ENCODE results near the gene KIR3DL2.
"Not testable (repeated sequence)": the region's sequence is repeated elsewhere in the genome, so short reads cannot be mapped to it uniquely, and the experiment has no call there.

KIR3DL2 gene

GRCh38 chr19:54850061-54850640 is at the start of gene KIR3DL2:
TSS of gene KIR3DL2 (plus strand) at chr19:54850443. CDS start at chr19:54850476, 33 bp downstream.
- DNase-seq: not testable (repeated sequence)

GRCh38 chr19:54803410-54803809 is 46.8 kb upstream of the KIR3DL2 start, which contains the start of gene KIR2DL4:
TSS of gene KIR2DL4 (plus strand) at chr19:54803610. CDS start at chr19:54803652, 42 bp downstream.
- DNase-seq: no peak

DNA sequence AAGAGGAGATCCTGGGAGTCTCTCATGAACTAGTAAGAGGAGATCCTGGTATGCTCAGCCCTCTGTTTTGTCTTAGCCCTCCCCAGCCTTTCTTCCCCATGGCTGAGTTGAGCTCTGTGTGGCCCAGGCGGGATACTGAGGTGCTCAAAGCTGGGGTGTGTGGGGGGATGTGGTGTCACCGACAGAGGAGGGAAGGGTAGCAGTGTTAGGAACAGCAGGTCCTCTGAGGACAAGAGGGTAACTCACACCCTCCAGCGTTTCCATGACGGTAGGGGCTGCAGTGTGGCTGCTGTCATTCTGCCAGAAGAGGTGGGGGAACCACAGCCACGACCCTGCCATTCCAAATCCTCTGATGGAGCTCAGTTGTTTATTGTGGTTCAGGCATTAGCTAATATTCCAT is 46.1 kb upstream of the KIR3DL2 start:
- no peak for DNase-seq

DNA sequence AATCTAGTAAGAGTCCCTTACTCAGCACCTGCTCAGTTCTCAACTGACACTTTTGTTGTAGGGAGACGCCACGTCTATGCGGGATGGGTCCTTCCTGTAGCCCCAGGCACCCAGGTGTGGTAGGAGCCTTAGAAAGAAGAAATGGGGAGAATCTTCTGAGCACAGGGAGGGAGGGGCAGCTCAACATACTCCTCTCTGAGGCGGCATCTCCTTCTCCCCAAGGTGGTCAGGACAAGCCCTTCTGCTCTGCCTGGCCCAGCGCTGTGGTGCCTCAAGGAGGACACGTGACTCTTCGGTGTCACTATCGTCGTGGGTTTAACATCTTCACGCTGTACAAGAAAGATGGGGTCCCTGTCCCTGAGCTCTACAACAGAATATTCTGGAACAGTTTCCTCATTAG is 45.7 kb upstream of the KIR3DL2 start:
- DNase-seq: no peak

GRCh38 chr19:54805665-54806515 is 44.4 kb upstream of the KIR3DL2 start:
- no peak for DNase-seq

GRCh38 chr19:54806516-54806838 is 43.8 kb upstream of the KIR3DL2 start:
- DNase-seq: no peak

DNA sequence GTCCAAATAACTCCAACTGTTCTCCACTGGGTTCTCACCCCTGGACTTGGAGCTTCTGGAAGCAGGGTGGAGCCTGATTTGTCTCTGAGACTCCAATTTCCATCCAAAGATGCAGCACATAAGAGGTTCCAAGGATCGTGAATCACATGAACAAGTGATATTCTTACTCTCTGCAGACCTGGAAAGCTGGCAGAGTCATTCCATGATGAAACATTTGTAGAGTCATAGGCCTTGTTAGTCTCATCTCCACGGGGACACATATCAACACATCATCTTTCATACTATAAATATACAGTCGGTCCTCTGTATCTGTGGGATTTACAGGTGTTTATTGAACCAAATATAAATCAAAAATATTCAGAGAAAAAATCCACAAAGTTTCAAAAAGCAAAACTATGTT is 35.7 kb upstream of the KIR3DL2 start:
- DNase-seq: not testable (repeated sequence)

DNA sequence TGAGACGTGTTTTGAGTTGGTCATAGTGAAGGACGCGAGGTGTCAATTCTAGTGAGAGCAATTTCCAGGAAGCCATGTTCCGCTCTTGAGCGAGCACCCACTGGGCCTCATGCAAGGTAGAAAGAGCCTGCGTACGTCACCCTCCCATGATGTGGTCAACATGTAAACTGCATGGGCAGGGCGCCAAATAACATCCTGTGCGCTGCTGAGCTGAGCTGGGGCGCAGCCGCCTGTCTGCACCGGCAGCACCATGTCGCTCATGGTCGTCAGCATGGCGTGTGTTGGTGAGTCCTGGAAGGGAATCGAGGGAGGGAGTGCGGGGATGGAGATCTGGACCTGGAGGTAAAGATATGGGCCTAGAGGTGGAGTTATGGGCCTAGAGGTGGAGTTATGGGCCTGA is 34.0 kb upstream of the KIR3DL2 start, which contains the start of gene KIR3DL1:
Gene KIR3DL1 (plus strand): TSS at position 218 of the 400 bp plus-strand sequence.
- DNase-seq: not testable (repeated sequence)

DNA sequence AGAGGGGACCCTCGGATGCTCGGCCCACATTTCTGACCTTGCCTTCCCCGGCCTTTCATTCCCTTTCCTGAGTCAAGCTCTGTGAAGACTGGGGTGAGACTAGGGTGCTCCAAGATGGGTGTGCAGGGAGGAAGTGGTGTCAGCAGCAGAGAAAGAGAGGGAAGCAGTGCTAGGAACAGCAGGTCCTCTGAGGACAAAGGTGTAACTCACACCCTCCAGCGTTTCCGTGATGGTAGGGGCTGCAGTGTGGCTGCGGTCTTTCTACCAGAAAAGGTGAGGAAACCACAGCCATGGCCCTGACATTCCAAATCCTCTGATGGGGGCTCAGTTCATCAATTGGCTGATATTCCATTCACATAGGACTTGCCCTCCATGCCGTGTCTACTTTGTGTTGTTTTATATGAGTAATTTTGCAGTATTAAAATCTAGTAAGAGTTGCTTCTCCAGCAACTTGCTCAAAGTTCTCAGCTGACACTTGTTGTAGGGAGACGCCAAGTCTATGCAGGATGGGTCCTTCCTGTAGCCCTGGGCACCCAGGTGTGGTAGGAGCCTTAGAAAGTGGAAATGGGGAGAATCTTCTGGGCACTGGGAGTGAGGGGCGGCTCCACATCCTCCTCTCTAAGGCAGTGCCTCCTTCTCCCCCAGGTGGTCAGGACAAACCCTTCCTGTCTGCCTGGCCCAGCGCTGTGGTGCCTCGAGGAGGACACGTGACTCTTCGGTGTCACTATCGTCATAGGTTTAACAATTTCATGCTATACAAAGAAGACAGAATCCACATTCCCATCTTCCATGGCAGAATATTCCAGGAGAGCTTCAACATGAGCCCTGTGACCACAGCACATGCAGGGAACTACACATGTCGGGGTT is 32.3 kb upstream of the KIR3DL2 start:
- no peak for DNase-seq

- not testable (repeated sequence) for DNase-seq
These were observed 25.8 kb upstream of the KIR3DL2 start for GRCh38 chr19:54824416-54824815.

GRCh38 chr19:54825326-54825725 is 24.9 kb upstream of the KIR3DL2 start:
- DNase-seq: not testable (repeated sequence)

- not testable (repeated sequence) for DNase-seq
These were observed 22.2 kb upstream of the KIR3DL2 start for GRCh38 chr19:54828064-54828463.

DNA sequence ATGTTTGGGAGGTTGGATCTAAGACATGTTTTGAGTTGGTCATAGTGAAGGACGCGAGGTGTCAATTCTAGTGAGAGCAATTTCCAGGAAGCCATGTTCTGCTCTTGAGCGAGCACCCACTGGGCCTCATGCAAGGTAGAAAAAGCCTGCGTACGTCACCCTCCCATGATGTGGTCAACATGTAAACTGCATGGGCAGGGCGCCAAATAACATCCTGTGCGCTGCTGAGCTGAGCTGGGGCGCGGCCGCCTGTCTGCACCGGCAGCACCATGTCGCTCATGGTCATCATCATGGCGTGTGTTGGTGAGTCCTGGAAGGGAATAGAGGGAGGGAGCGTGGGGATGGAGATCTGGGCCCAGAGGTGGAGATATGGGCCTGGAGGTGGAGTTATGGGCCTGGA is 17.7 kb upstream of the KIR3DL2 start, which contains the start of gene KIR2DS4:
Gene KIR2DS4 (plus strand): TSS at position 181 of the 400 bp plus-strand sequence.
- DNase-seq: not testable (repeated sequence)

DNA sequence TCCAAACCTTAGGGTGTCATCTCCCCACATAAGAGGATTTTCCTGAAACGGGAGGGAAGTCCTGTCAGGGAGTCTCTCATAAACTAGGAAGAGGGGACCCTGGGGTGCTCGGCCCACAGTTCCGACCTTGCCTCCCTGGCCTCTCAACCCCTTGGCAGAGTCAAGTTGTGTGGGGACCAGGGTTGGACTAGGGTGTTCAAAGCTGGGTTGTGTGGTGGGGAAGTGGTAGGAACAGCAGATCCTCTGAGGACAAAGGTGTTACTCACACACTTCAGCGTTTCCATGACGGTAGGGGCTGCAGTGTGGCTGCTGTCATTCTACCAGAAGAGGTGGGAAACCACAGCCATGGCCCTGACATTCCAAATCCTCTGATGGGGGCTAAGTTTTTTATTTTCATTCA is 15.1 kb upstream of the KIR3DL2 start:
- not testable (repeated sequence) for DNase-seq

GRCh38 chr19:54837522-54837921 is 12.7 kb upstream of the KIR3DL2 start:
- not testable (repeated sequence) for DNase-seq

DNA sequence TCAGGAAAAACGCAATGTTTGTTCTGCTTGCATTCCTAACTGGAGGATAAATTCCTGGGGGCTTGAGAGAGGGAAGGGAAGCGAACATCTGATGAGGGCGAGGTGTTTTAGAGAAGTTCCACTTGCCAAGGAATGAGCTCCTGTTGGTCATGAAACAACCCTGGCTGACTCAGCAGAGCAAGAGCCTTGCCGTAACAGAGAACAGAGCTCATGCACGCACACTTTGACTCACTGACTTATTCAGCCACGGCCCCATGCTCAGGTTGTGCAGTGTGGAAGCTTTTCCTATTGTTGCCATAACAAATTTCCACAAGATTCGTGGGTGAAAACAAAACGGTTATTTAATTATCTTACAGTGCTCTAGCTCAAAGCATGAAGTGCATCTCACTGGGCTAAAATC is 7.1 kb upstream of the KIR3DL2 start:
- not testable (repeated sequence) for DNase-seq

DNA sequence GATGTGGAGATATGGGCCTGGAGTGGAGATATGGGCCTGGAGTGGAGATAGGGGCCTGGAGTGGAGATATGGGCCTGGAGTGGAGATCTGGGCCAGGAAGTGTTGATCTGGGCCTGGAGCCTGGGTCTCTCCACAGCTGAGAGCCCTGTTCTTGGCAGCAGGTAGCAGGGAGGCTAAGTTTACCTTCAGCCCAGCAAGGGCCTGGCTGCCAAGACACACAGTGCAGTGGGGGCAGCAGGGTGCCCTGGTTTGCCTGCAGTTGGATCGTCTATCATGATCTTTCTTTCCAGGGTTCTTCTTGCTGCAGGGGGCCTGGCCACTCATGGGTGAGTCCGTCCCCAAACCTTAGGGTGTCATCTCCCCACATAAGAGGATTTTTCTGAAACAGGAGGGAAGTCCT is 687 bp downstream of the KIR3DL2 start:
- DNase-seq: no peak

DNA sequence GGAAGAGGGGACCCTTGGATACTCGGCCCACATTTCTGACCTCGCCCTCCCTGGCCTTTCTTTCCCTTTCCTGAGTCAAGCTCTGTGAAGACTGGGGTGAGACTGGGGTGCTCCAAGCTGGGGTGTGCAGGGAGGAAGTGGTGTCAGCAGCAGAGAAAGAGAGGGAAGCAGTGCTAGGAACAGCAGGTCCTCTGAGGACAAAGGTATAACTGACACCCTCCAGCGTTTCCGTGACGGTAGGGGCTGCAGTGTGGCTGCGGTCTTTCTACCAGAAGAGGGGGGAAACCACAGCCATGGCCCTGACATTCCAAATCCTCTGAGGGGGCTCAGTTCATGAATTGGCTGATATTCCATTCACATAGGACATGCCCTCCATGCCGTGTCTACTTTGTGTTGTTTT is 1.1 kb downstream of the KIR3DL2 start:
- DNase-seq: no peak

DNA sequence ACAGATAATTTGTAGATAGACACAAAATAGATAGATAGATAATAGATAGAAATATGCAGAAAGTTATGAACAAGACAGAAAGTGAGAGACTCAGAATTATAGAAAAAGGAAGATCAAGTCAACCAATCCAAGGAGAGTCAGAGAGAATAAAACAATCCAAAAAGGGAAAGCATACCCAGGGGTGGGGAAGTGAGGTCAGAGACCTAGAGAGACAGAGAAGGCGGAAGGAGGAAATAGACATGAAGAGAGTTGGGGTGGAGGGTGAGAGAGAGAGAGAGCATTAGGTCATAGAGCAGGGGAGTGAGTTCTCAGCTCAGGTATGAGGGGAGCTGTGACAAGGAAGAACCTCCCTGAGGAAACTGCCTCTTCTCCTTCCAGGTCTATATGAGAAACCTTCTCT is 5.0 kb downstream of the KIR3DL2 start:
- not testable (repeated sequence) for DNase-seq

- DNase-seq: not testable (repeated sequence)
These were observed 8.2 kb downstream of the KIR3DL2 start for GRCh38 chr19:54858476-54858875.

DNA sequence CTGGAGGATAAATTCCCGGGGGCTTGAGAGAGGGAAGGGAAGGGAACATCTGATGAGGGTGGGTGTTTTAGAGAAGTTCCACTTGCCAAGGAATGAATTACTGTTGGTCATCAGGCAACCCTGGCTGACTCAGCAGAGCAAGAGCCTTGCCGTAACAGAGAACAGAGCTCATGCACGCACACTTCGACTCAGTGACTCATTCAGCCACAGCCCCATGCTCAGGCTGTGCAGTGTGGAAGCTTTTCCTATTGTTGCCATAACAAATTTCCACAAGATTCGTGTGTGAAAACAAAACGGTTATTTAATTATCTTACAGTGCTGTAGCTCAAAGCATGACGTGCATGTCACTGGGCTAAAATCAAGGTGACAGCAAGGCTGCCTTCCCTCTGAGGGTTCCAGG is 9.2 kb downstream of the KIR3DL2 start:
- not testable (repeated sequence) for DNase-seq

GRCh38 chr19:54863459-54863858 is 13.2 kb downstream of the KIR3DL2 start:
- DNase-seq: not testable (repeated sequence)

DNA sequence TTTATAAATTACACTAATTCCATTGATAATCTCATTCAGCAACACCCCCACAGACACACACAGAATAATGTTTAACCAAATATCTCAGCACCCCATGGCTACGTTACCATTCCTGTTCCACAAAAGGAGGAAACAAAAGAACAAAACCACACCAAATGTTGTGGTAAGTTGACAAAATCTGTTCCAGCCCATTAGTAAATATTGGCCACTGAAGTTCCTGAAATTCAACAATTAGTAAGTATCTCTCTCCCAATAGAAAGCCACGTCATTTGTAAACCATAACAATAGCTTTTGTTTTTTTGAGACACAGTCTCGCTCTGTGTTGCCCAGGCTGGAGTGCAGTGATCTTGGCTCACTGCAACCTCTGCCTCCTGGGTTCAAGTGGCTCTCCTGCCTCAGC is 21.5 kb downstream of the KIR3DL2 start:
- no peak for DNase-seq

All from activated CD8-positive, alpha-beta memory T cell treated with anti-CD3 and anti-CD28 coated beads, Interleukin-2, amount 50 U/mL, for 4 hours (primary cell).